Inflammatory macrophage treated with lipopolysaccharide for 1 hour (primary cell): ENCODE results near the gene PSMA6.
"Not testable (repeated sequence)": the region's sequence is repeated elsewhere in the genome, so short reads cannot be mapped to it uniquely, and the experiment has no call there.

Experiments used
- DNase-seq, 2 donors: peaks; one replicate each; pipeline ENCODE4 v3.0.0-alpha.2; 2020 to 2022

PSMA6 gene

GRCh38 chr14:35344107-35344807 lies 52.1 kb downstream of the PSMA6 start:
- DNase-seq = no peak

GRCh38 chr14:35346738-35347322 lies 54.6 kb downstream of the PSMA6 start:
- no peak for DNase-seq

DNA sequence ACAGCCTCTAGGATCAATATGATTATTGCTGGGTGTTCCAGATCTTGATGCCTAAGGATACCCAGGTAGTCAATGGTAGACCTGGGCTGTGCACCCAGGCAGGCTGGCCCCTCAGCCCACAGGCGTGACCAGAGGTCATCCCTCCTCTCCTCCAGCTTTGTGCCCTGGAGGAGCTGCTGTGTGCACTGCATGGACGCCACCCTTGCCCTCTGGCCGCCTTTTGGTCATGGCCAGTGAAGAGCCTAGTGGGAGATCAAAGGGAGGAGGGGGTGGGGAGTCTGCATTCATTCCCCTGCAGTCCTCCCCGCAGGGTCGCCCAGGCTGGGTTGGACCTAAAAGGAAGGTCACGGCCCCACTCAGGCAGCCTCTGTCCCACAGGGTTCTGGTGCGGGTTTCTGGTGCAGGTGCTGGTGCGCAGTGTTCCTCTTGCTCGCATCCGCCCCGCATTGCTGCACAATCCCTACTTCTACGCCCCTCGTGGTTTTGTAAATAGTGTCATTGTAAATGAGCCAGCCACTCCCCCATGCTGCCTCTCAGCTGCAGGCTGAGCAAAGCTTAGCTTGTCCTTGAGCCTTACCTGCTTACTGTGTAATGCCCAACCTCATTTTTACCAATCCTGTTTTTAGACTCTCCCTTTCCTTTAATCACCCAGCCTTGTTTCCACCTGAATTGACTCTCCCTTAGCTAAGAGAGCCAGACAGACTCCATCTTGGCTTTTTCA lies 55.3 kb downstream of the PSMA6 start:
- no peak for DNase-seq

DNA sequence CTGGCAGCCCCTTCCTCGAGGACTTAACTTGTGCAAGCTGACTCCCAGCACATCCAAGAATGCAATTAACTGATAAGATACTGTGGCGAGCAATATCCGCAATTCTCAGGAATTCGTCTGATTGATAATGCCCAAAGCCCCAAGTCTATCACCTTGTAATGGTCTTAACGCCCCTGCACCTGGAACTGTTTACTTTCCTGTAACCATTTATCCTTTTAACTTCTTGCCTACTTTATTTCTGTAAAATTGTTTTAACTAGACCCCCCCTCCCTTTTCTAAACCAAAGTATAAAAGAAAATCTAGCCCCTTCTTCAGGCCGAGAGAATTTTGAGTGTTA lies 55.8 kb downstream of the PSMA6 start:
- DNase-seq = not testable (repeated sequence)

DNA sequence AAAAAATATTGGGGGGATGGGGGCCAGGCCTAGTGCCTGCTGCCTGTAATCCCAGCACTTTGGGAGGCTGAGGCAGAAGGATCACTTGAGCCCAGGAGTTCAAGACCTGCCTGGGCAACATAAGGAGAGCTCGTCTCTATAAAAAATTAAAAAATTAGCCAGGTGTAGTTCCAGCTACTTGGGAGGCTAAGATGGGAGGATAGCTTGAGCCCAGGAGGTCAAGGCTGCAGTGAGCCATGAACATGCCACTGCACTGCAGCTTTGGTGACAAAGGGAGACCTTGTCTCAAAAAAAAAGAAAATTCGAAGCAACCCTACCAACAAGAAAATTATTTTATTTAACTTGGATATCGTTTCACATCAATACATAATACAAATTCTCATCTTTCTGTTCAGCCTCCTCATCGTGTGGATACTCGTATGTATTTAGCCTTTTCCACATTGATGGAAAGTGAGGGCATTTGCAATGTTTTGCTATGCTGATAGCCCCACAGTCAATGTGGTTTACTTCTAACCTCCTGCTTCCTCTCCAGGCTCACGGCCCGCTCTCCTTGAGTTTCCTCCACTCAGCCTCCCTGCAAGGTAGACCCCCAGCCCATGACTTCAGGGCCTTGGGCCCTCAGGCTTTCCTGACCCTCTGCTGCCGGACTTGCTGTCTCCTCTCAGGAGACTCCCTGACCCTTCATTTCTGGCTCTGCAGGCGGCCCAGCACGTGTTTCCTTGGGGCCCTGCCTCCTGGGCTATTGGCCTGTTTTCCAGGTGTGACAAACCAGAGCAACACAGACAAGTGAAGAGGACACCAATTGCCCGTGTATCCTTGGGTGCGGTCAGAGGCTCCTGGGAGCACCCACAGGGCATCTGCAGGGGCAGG lies 57.5 kb downstream of the PSMA6 start:
- DNase-seq = no peak

- DNase-seq = no peak
These were observed 59.3 kb downstream of the PSMA6 start for GRCh38 chr14:35351497-35351896.

- no peak for DNase-seq
These were observed 59.7 kb downstream of the PSMA6 start for GRCh38 chr14:35351897-35352273.

DNA sequence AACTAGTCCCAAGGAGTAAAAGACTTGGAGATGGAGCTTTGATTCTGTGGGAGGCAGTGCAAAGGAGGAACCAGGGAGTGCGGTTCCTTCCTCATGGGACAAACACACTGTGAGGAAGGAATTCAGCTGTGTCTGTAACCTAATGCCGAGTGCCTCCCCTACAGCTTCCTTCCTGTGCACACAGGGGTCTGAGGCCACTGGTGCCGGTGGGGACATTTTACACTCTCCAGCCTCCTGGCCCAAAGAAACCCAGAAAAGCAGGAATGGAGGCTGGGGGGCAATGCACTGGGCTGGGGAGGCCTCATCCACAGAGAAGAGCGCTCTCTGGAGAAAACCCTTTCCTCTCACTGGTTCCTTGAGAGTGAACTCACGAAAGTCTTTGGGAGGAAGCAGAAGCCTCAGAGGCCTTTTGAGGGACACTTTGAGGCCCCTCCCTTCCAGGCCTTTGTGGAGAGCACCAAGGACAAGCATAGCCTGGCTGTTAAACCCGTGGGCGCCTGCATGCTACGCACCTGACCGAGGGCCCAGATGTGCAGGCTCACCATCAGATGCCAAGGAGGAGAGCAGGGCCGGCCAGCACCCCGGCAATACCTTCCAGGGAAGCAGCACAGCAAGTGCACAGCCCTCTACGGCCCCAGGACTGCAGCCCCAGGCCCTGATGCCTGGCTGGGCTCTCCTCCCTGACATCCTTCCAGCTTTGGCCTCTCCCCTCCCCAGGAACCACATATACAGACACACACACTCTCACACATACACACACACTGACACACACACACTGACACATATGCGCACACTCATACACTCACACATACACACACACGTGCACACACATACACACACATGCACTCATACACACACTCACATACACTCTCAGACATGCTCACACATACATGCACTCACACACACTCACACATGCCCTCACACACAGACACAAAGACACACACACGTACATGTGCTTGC lies 60.4 kb downstream of the PSMA6 start:
- DNase-seq = peak; percentile 71 to 83

- no peak for DNase-seq
These were observed 61.4 kb downstream of the PSMA6 start for GRCh38 chr14:35353409-35354172.

GRCh38 chr14:35355235-35355634 lies 63.1 kb downstream of the PSMA6 start:
- DNase-seq = not testable (repeated sequence)

DNA sequence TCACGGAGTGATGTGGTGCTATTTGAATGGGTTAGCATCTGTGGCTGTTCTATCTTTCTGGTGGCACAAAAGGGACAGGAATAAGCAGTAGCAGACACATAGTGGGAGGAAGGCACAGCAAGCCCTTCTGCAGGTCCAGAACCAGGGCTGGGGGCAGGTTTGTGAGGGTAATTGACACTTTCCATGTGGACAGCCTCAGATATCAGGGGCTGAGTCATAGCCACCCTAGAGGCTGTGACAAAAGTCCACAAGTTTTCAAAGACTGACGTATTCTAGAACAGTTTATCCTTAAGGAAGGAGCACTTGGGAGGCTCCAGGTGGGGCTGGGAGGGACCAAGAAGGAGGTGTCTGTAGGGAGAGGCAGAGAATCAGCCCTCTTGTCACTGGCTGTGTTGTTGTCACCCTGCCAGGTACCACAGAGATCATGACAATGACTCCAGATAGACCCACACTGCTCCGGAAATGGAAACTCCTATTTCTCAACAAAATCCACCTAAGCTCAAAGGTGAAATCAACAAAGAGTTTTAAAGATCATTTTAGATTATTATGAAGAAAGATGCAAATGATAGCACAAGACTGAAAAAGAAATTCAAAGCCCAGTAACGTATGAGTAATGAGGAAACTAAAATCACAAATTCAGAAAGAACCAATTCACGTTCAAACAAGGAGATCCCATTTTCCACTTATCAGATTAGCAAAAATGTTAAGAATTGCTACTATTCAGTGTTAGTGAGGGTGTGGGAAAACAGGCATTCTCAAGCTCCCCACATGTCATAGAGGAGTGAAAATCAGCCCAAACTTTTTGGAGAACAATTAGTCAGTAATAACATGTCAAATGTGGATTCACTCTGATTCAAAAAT lies 64.0 kb downstream of the PSMA6 start:
- DNase-seq = no peak

- DNase-seq = not testable (repeated sequence)
These were observed 67.5 kb downstream of the PSMA6 start for GRCh38 chr14:35359655-35360054.

DNA sequence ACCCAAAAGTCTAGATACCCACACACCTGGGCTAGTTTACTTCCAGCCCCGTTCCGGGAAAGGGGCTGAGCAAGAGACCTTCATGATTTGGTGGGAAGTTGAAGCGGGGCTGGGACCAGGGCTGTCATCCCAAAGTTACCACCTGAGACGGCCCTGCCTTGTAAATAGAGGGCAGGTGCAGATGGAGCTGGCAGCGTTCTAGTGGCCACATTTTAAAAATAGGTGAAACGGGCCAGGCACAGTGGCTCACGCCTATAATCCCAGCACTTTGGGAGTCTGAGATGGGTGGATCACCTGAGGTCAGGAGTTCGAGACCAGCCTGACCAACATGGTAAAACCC lies 68.9 kb downstream of the PSMA6 start:
- no peak for DNase-seq

DNA sequence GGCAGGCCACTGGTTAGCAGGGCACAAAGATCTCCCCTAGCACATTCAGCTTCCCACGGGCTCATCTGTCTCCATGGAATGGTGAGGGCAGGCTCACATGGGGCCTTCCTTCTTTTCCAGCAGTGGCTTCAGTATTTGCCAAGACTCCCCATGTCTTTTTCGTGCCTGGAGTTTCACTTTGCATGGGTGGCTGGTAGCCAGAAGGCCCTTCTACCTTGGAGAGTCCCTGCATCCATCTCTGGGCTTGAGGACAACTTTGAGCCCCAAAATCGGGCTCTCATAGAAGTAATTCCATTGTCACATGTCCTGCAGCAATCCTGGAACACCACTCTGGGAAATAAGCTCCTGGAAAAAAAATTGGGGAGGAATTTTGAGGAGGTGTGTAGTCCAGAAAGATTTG lies 70.3 kb downstream of the PSMA6 start:
- no peak for DNase-seq

DNA sequence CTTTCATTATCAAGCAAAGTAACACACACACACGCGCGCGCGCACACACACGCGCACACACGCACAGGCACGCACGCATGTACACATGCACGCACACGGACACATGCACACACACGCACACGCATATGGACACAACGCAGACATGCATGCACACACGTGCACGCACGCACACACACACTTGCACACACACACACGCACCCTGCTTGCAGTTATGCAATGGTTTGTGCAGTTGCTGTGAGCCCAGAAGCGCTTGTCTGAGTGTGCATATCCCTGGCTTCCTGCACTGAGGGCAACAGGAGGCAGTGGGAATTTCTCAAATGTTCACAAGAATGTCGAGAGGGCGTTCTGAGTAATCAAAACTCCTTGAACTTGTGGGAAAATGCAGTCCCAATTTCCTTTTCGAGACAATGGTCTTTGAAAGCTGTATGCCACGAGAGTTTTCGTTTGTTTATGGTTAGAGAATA lies 70.8 kb downstream of the PSMA6 start:
- peak in 1 of 2 donors; percentile 43 for DNase-seq

- DNase-seq = peak; percentile 95 to 99
These were observed 73.2 kb downstream of the PSMA6 start for GRCh38 chr14:35365130-35366055.

- DNase-seq = peak; percentile 89 to 99
These were observed 73.9 kb downstream of the PSMA6 start for GRCh38 chr14:35366056-35366451.

DNA sequence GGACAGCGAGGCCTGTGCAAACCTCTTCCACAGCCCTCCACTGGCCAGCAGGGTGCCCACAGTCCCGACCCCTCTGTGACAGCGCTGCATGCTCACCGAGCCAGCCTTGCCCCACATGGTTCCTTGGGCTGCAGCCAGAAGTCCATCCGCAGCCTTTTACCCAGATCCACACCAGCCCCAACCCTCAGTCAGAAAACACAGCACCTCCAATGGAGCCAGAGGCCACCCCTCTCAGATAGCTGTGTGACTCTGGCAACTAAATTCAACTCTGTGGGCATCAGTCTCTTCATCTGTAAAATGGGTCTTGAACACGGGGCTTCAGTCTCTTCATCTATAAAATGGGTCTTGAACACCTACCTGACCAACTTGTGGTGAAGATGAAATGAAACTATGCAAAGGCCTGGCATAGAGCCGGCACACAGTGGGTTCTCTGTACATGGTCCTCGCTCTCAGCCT lies 74.4 kb downstream of the PSMA6 start:
- DNase-seq = no peak

DNA sequence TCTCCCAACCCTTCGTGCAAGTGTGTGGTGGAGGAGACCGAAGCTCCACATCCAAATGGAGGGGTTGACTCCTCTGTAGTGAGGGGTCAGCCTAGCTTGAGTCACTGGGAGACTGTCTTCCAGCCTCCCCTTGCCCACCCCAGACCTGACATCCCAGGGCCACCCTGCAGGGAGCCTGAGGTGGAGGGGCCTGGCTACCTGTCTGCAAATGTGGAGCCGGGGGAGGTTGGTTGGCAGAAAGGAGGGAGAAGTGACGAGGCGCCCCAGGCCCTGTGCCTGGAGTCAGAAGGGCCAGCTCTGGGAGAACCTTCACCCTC lies 74.8 kb downstream of the PSMA6 start:
- DNase-seq = no peak
